H1 (cell line): ENCODE results near the gene RAB44. TPM values are rescaled to one million over a fixed set of nuclear protein-coding genes. Genes with fewer than 3 reads are reported as not detected.

ENCODE experiments used
- CTCF ChIA-PET: fragments of 300-600 bp; sonication (Branson Sonifier 250); formaldehyde crosslinking; loops from one replicate; lab custom pipeline; 2021; ENCODE audit not compliant: partially characterized antibody; lab: Charles Lee
- POLR2A ChIA-PET: fragments of 300-600 bp; sonication (Branson Sonifier 250); formaldehyde crosslinking; loops from one replicate; lab custom pipeline; 2021; ENCODE audit warnings: inconsistent platforms; ENCODE audit not compliant: partially characterized antibody; lab: Charles Lee
- DNase-seq, 2 experiments: peaks; one replicate each; pipeline versions ENCODE4 v3.0.0 to v3.0.0-alpha.2; 2010 to 2022; ENCODE audit warnings: low spot score in 2 of 2, low read depth in 1 of 2, mixed read lengths in 1 of 2
- FAIRE-seq: peaks from 2 replicates; lab custom pipeline; 2011; peaks lifted over from hg19 to GRCh38; lab: Jason Lieb, UNC
- H2AFZ ChIP-seq: 2 replicates; pipeline ENCODE4 v1.8.1; 2012; ENCODE audit warnings: low read length, inconsistent platforms
- H2AK5ac ChIP-seq: 2 replicates; pipeline ENCODE4 v1.6.1; 2013; ENCODE audit warnings: low read depth, low read length
- H2BK120ac ChIP-seq: replicated peaks from 2 replicates; pipeline ENCODE3; 2013; ENCODE audit warnings: low read depth, low read length, inconsistent platforms
- H2BK12ac ChIP-seq: 2 replicates; pipeline ENCODE4 v1.6.1; 2013; ENCODE audit warnings: low read depth, low read length
- H2BK15ac ChIP-seq: 2 replicates; pipeline ENCODE4 v1.6.1; 2013; ENCODE audit warnings: low read length
- H2BK20ac ChIP-seq: 2 replicates; pipeline ENCODE4 v1.6.1; 2013; ENCODE audit warnings: low read length
- H2BK5ac ChIP-seq: 2 replicates; pipeline ENCODE4 v1.6.1; 2013; ENCODE audit warnings: low read depth, low read length
- H3K14ac ChIP-seq: 2 replicates; pipeline ENCODE4 v1.6.1; 2013; ENCODE audit warnings: inconsistent platforms; ENCODE audit not compliant: insufficient read length
- H3K18ac ChIP-seq: 2 replicates; pipeline ENCODE4 v1.6.1; 2013; ENCODE audit warnings: low read length; ENCODE audit errors: extremely low read depth
- H3K23ac ChIP-seq: 2 replicates; pipeline ENCODE4 v1.6.1; 2013; ENCODE audit warnings: inconsistent platforms; ENCODE audit not compliant: insufficient read length
- H3K23me2 ChIP-seq: 2 replicates; pipeline ENCODE4 v1.6.1; 2013; ENCODE audit warnings: low read depth, low read length
- H3K27ac ChIP-seq: 2 replicates; pipeline ENCODE4 v1.6.1; 2011; ENCODE audit warnings: low read depth, low read length, inconsistent platforms
- H3K27me3 ChIP-seq, 4 experiments: replicated peaks in 1 of 4; 1 replicate in 1 of 4; 2 replicates in 3 of 4; pipeline versions ENCODE4 v1.6.1 to v1.8.1; 2011 to 2013; ENCODE audit warnings: low read length in 3 of 4, mild to moderate bottlenecking in 3 of 4, inconsistent platforms in 2 of 4, mixed read lengths in 2 of 4, moderate library complexity in 1 of 4; ENCODE audit not compliant: control insufficient read depth in 3 of 4, insufficient read depth in 3 of 4; ENCODE audit errors: extremely low read depth in 1 of 4
- H3K36me3 ChIP-seq, 4 experiments: 2 replicates each; pipeline versions ENCODE4 v1.6.1 to v1.8.1; 2011 to 2013; ENCODE audit warnings: mild to moderate bottlenecking in 4 of 4, low read length in 3 of 4, moderate library complexity in 2 of 4, control low read depth in 1 of 4, inconsistent platforms in 1 of 4; ENCODE audit not compliant: insufficient read depth in 4 of 4, control insufficient read depth in 2 of 4
- H3K4ac ChIP-seq: replicated peaks from 2 replicates; pipeline ENCODE3; 2013; ENCODE audit warnings: low read length, low read depth, mixed read lengths, inconsistent platforms; ENCODE audit not compliant: insufficient read length
- H3K4me1 ChIP-seq, 4 experiments: replicated peaks in 1 of 4; 1 replicate in 1 of 4; 2 replicates in 3 of 4; pipeline versions ENCODE4 v1.6.1 to v1.8.1; 2011 to 2013; ENCODE audit warnings: low read length in 3 of 4, inconsistent platforms in 2 of 4, mixed read lengths in 1 of 4; ENCODE audit not compliant: insufficient read depth in 4 of 4, control insufficient read depth in 3 of 4
- H3K4me2 ChIP-seq, 2 experiments: 2 replicates each; pipeline versions ENCODE4 v1.6.1 to v1.8.1; 2011 to 2013; ENCODE audit warnings: low read depth in 2 of 2, low read length in 2 of 2, control low read depth in 1 of 2, inconsistent platforms in 1 of 2, mild to moderate bottlenecking in 1 of 2; ENCODE audit not compliant: insufficient read depth in 1 of 2
- H3K4me3 ChIP-seq, 4 experiments: fragments of 200-600, 300-600 bp in 1 of 4; sonication (generic), shearing (Covaris generic), sonication (Bioruptor Twin) in 1 of 4; 2 replicates each; pipeline versions ENCODE4 v1.5.1 to v1.8.1; 2011 to 2016; ENCODE audit warnings: low read length in 4 of 4, low read depth in 3 of 4, control low read depth in 2 of 4, inconsistent platforms in 2 of 4, mild to moderate bottlenecking in 2 of 4, mixed read lengths in 1 of 4, moderate library complexity in 1 of 4; ENCODE audit not compliant: insufficient read depth in 2 of 4; ENCODE audit errors: extremely low read depth in 1 of 4
- H3K56ac ChIP-seq: replicated peaks from 2 replicates; pipeline ENCODE3; 2013; ENCODE audit warnings: low read depth, mild to moderate bottlenecking, mixed read lengths, low read length, inconsistent platforms; ENCODE audit not compliant: insufficient read length
- H3K79me1 ChIP-seq: 2 replicates; pipeline ENCODE4 v1.6.1; 2013; ENCODE audit warnings: low read depth, low read length, control low read depth
- H3K79me2 ChIP-seq, 2 experiments: 2 replicates each; pipeline versions ENCODE4 v1.6.1 to v1.8.1; 2012 to 2013; ENCODE audit warnings: low read length in 2 of 2, mild to moderate bottlenecking in 2 of 2, inconsistent platforms in 1 of 2; ENCODE audit not compliant: insufficient read depth in 2 of 2, control insufficient read depth in 1 of 2
- H3K9ac ChIP-seq, 4 experiments: replicated peaks in 1 of 4; 1 replicate in 1 of 4; 2 replicates in 3 of 4; pipeline versions ENCODE4 v1.6.1 to v1.8.1; 2011 to 2013; ENCODE audit warnings: low read depth in 3 of 4, low read length in 3 of 4, control low read depth in 2 of 4, mild to moderate bottlenecking in 2 of 4, moderate library complexity in 2 of 4, inconsistent platforms in 1 of 4; ENCODE audit errors: extremely low read depth in 1 of 4
- H3K9me3 ChIP-seq, 2 experiments: 2 replicates each; pipeline versions ENCODE4 v1.6.1 to v1.8.1; 2012 to 2013; ENCODE audit warnings: mild to moderate bottlenecking in 2 of 2, moderate library complexity in 2 of 2, control low read depth in 1 of 2, inconsistent platforms in 1 of 2, low read depth in 1 of 2, low read length in 1 of 2, mixed read lengths in 1 of 2; ENCODE audit not compliant: insufficient read depth in 2 of 2
- H4K20me1 ChIP-seq, 2 experiments: replicated peaks in 1 of 2; 2 replicates each; pipeline versions ENCODE3 to v1.8.1; 2011 to 2013; ENCODE audit warnings: inconsistent platforms in 2 of 2, low read length in 2 of 2, mild to moderate bottlenecking in 1 of 2; ENCODE audit not compliant: insufficient read depth in 2 of 2, control insufficient read depth in 1 of 2
- H4K5ac ChIP-seq: 2 replicates; pipeline ENCODE4 v1.6.1; 2013; ENCODE audit warnings: low read length, low read depth, mixed read lengths, inconsistent platforms; ENCODE audit not compliant: insufficient read length
- H4K8ac ChIP-seq: 2 replicates; pipeline ENCODE4 v1.8.0; 2013; ENCODE audit warnings: mild to moderate bottlenecking, moderate library complexity, low read length, inconsistent platforms; ENCODE audit not compliant: insufficient read depth; ENCODE audit errors: extremely low read depth
- H4K91ac ChIP-seq: replicated peaks from 2 replicates; pipeline ENCODE3; 2013; ENCODE audit warnings: low read length, mixed read lengths, inconsistent platforms; ENCODE audit not compliant: insufficient read length
- BRCA1 ChIP-seq: IDR thresholded peaks from 2 replicates; pipeline ENCODE4 v1.6.1; 2012; ENCODE audit warnings: low read depth, low read length, improper control_type of control experiment
- CTBP2 ChIP-seq: IDR thresholded peaks from 2 replicates; pipeline ENCODE4 v1.7.0; 2011; ENCODE audit warnings: borderline replicate concordance, mild to moderate bottlenecking, moderate library complexity, mixed read lengths, low read length; ENCODE audit not compliant: insufficient read depth, insufficient read length
- JUND ChIP-seq: IDR thresholded peaks from 2 replicates; pipeline ENCODE4 v1.6.1; 2011; ENCODE audit warnings: mild to moderate bottlenecking, improper control_type of control experiment, low read length
- RAD21 ChIP-seq, 2 experiments: IDR thresholded peaks in 1 of 2; conservative IDR thresholded peaks in 1 of 2; 2 replicates each; pipeline ENCODE4 v1.6.1; 2011; ENCODE audit warnings: low read depth in 2 of 2, low read length in 2 of 2, improper control_type of control experiment in 1 of 2, inconsistent platforms in 1 of 2, mild to moderate bottlenecking in 1 of 2, moderate library complexity in 1 of 2
- SUZ12 ChIP-seq: fragments of 200-600 bp; sonication (generic); IDR thresholded peaks from 2 replicates; pipeline ENCODE4 v1.6.1; 2012; ENCODE audit warnings: mild to moderate bottlenecking, inconsistent platforms, low read length, moderate library complexity, mixed read lengths
- TCF12 ChIP-seq: IDR thresholded peaks from 2 replicates; pipeline ENCODE4 v1.6.1; 2011; ENCODE audit warnings: low read depth, mild to moderate bottlenecking, low read length
- WGBS, 2 experiments: shearing (Covaris generic) in 1 of 2; methylation state at CpG; one replicate each; pipeline versions ENCODE4 v1.1.6 to v1.1.7; 2013 to 2015; ENCODE audit warnings: low lambda C conversion rate in 2 of 2, mixed read lengths in 2 of 2, inconsistent platforms in 1 of 2, low coverage in 1 of 2, missing lambda C conversion rate in 1 of 2; ENCODE audit not compliant: insufficient replicate concordance in 2 of 2, insufficient coverage in 1 of 2, insufficient read length in 1 of 2; ENCODE audit errors: extremely low coverage in 1 of 2, missing lambda C conversion rate in 1 of 2; 5-methylcytosine and 5-hydroxymethylcytosine counted together
- polyA plus RNA-seq, 7 experiments: library from polyadenylated mRNA; depleted of rRNA in 3 of 7; stranded (reverse) in 5 of 7; unstranded in 2 of 7; fragments of >200 nt in 5 of 7; fragments of 200-250 nt in 2 of 7; gene quantifications; 1 replicate in 5 of 7; 2 replicates in 1 of 7; 4 replicates in 1 of 7; pipeline versions ENCODE4 v1.2.1 to v1.2.3, GENCODE V29; 2011 to 2013; ENCODE audit warnings: missing spikeins in 2 of 7, mixed read lengths in 2 of 7
- total RNA-seq: library from RNA; stranded (reverse); fragmentation: NEBNext Ultra II Directional; extraction: Animal tissue kit (Norgen Biotek cat#: 25700); gene quantifications from 2 replicates; pipeline ENCODE4 v1.2.1, GENCODE V29; 2021
- TF ChIP-seq, protein P1 (sequence below), 3 experiments: IDR thresholded peaks; 1 replicate in 2 of 3; 2 replicates in 1 of 3; pipeline versions ENCODE4 v1.5.1 to v1.6.1; 2011; ENCODE audit warnings: low read length in 3 of 3, mild to moderate bottlenecking in 3 of 3, inconsistent platforms in 2 of 3, low read depth in 1 of 3, moderate library complexity in 1 of 3; ENCODE audit not compliant: insufficient read depth in 1 of 3; ENCODE audit errors: control extremely low read depth in 1 of 3
- TF ChIP-seq, protein P2 (sequence below): IDR thresholded peaks from 2 replicates; pipeline ENCODE4 v1.6.1; 2012; ENCODE audit warnings: low read length, inconsistent platforms

The RAB44 gene
- total and polyA plus RNA-seq, 2 of the 8 experiments (the other 6 are each of a cell fraction or from before 2014, with no cell fraction given): 0.02 TPM; not detected in 1

DNA sequence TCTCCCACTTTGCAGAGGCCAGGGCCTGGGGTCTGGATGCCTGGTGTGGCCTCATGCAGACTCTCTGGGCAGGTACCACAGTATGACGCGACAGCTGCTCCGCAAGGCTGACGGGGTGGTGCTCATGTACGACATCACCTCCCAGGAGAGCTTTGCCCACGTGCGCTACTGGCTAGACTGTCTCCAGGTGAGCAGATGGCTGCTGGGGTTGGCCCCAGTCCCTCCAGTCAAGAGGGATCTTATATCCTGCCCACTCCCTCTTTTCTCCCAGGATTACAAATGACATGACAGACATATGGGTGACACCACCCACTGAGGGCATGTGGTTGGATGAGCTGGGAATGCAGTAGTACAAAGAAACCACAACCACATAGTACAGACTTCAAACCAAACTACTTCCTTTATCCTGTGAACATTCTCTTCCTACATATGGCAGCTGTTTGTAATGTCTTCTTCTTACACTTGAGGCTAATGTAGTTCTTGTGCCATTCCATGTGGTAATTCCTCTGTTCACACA lies 29.9 kb downstream of the RAB44 start:
- no peak for FAIRE-seq

More for the DNA sequence above, 29.9 kb downstream of the RAB44 start:
- H2BK5ac ChIP-seq: no peak overlapping the region
- H3K79me2 ChIP-seq: no peaks in the 10 kb centered on the region
- H3K9ac ChIP-seq: no peak overlapping the region
- peaks cover 0 to 7% (median 4%) of the 10 kb centered on the region in 4 experiments; a peak in 3 of 7 replicates for H3K4me1 ChIP-seq
- no peaks in the 10 kb centered on the region; the same call in 1 of the 2 replicates for H3K23me2 ChIP-seq
- no peak overlapping the region for H2BK20ac ChIP-seq
- H4K5ac ChIP-seq: no peak overlapping the region
- no peak overlapping the region for H3K4ac ChIP-seq
- no peak overlapping the region for H2AK5ac ChIP-seq
- no peaks in the 10 kb centered on the region for H3K27me3 ChIP-seq
- no peaks in the 10 kb centered on the region for H3K36me3 ChIP-seq
- no peak overlapping the region for H3K23ac ChIP-seq
- H2BK120ac ChIP-seq: no peak overlapping the region
- no peak overlapping the region for H3K4me2 ChIP-seq
- H3K56ac ChIP-seq: no peak overlapping the region
- no peaks in the 10 kb centered on the region for H3K9me3 ChIP-seq
- H3K18ac ChIP-seq: no peak overlapping the region
- H3K14ac ChIP-seq: no peak overlapping the region
- no peak overlapping the region for H3K27ac ChIP-seq
- no peak overlapping the region for H2AFZ ChIP-seq
- DNase-seq: no peak
- TF ChIP-seq BRCA1: no peak
- no peak for TF ChIP-seq SUZ12
- TF ChIP-seq, protein P1, sequence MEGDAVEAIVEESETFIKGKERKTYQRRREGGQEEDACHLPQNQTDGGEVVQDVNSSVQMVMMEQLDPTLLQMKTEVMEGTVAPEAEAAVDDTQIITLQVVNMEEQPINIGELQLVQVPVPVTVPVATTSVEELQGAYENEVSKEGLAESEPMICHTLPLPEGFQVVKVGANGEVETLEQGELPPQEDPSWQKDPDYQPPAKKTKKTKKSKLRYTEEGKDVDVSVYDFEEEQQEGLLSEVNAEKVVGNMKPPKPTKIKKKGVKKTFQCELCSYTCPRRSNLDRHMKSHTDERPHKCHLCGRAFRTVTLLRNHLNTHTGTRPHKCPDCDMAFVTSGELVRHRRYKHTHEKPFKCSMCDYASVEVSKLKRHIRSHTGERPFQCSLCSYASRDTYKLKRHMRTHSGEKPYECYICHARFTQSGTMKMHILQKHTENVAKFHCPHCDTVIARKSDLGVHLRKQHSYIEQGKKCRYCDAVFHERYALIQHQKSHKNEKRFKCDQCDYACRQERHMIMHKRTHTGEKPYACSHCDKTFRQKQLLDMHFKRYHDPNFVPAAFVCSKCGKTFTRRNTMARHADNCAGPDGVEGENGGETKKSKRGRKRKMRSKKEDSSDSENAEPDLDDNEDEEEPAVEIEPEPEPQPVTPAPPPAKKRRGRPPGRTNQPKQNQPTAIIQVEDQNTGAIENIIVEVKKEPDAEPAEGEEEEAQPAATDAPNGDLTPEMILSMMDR (IDR thresholded peaks at IDR 0.05; ENCODE audit: control extremely low read depth in 1 of 3, insufficient read depth in 1 of 3, low read depth in 1 of 3, low read length in 3 of 3): no peak
- TF ChIP-seq CTBP2: no peak
- TF ChIP-seq, protein P2, sequence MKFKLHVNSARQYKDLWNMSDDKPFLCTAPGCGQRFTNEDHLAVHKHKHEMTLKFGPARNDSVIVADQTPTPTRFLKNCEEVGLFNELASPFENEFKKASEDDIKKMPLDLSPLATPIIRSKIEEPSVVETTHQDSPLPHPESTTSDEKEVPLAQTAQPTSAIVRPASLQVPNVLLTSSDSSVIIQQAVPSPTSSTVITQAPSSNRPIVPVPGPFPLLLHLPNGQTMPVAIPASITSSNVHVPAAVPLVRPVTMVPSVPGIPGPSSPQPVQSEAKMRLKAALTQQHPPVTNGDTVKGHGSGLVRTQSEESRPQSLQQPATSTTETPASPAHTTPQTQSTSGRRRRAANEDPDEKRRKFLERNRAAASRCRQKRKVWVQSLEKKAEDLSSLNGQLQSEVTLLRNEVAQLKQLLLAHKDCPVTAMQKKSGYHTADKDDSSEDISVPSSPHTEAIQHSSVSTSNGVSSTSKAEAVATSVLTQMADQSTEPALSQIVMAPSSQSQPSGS: no peak
- TF ChIP-seq RAD21 (IDR thresholded peaks at IDR 0.05 in 1 of 2, conservative IDR thresholded peaks at IDR 0.05 in 1 of 2; ENCODE audit: low read depth in 2 of 2, low read length in 2 of 2): no peak
- TF ChIP-seq TCF12: no peak
- TF ChIP-seq JUND: no peak
- H4K8ac ChIP-seq: no peak overlapping the region
- POLR2A ChIA-PET: interaction anchor here (1.3 kb wide), 1 partner anchor 19 kb away, joined by 3 read pairs; no protein-coding TSS in a partner anchor
- H2BK15ac ChIP-seq: no peak overlapping the region
- no peak overlapping the region for H4K91ac ChIP-seq
- H3K4me3 ChIP-seq: no peak overlapping the region
- no peaks in the 10 kb centered on the region for H4K20me1 ChIP-seq
- no peak overlapping the region for H2BK12ac ChIP-seq
- H3K79me1 ChIP-seq: no peaks in the 10 kb centered on the region
- WGBS, 2 experiments: 88% methylated on average over 7 of the region's 7 CpGs; no CpG with 5 or more reads in 1 of the 2 experiments
- CTCF ChIA-PET: interaction anchor here (1.4 to 1.9 kb wide), 2 partner anchors 10 to 51 kb away, joined by 3 to 6 read pairs; no protein-coding TSS in a partner anchor
